ENCODE data around the gene NLRC5. TPM values are rescaled to one million over a fixed set of nuclear protein-coding genes. Genes with fewer than 3 reads are reported as not detected.

Gene NLRC5
- total and polyA plus RNA-seq, 8 donors = 4.6 to 26.6 (median 9.9) TPM

- no peak for ATAC-seq
- H3K27ac ChIP-seq = no peak overlapping the region
- no peaks in the 10 kb centered on the region for H3K27me3 ChIP-seq
- DNase-seq = no peak
- TF ChIP-seq CTCF (IDR thresholded peaks at IDR 0.05) = no peak
- FAIRE-seq = no peak
- no peaks in the 10 kb centered on the region for H3K9me3 ChIP-seq
- H3K36me3 ChIP-seq = no peaks in the 10 kb centered on the region
- intact Hi-C loops (cut with DNase I) = loop anchor here in 1 of 3 donors (10.0 kb wide), 1 partner anchor 213 kb away; no protein-coding TSS in a partner anchor
- H3K4me1 ChIP-seq = peaks cover 0 to 4% (median 0%) of the 10 kb centered on the region in 3 donors
- H3K4me3 ChIP-seq = no peak overlapping the region
These were observed 92.4 kb downstream of the NLRC5 start for GRCh38 chr16:57081744-57082143.

GRCh38 chr16:57082664-57083063 is 93.3 kb downstream of the NLRC5 start:
- peaks cover 0 to 4% (median 0%) of the 10 kb centered on the region in 3 donors for H3K4me1 ChIP-seq
- H3K9me3 ChIP-seq = no peaks in the 10 kb centered on the region
- ATAC-seq (no peak), FAIRE-seq (no peak), DNase-seq (no peak)
- TF ChIP-seq CTCF (IDR thresholded peaks at IDR 0.05) = no peak
- 85 to 90% methylated on average over 6 of the region's 6 CpGs for WGBS, 2 donors
- no peak overlapping the region for H3K27ac ChIP-seq
- intact Hi-C loops (cut with DNase I) = loop anchor here in 1 of 3 donors (10.0 kb wide), 1 partner anchor 212 kb away; no protein-coding TSS in a partner anchor
- H3K27me3 ChIP-seq = no peaks in the 10 kb centered on the region
- no peak overlapping the region for H3K4me3 ChIP-seq
- no peaks in the 10 kb centered on the region for H3K36me3 ChIP-seq

GRCh38 chr16:57083485-57084126 is 94.2 kb downstream of the NLRC5 start:
- H3K4me1 ChIP-seq = peaks cover 0 to 4% (median 0%) of the 10 kb centered on the region in 3 donors
- FAIRE-seq (no peak), ATAC-seq (no peak), DNase-seq (no peak)
- no peaks in the 10 kb centered on the region for H3K9me3 ChIP-seq
- 65 to 75% methylated on average over 7 of the region's 7 CpGs for WGBS, 2 donors
- H3K4me3 ChIP-seq = no peak overlapping the region
- TF ChIP-seq CTCF (IDR thresholded peaks at IDR 0.05) = no peak
- H3K36me3 ChIP-seq = no peaks in the 10 kb centered on the region
- H3K27ac ChIP-seq = no peak overlapping the region
- intact Hi-C loops (cut with DNase I) = loop anchor here in 1 of 3 donors (10.0 kb wide), 1 partner anchor 211 kb away; no protein-coding TSS in a partner anchor
- no peaks in the 10 kb centered on the region for H3K27me3 ChIP-seq

- Histone ChIP-seq H3K9me3 (no peaks in the 10 kb centered on the region), H3K4me1 (peaks cover 0 to 4% (median 0%) of the 10 kb centered on the region in 3 donors), H3K4me3 (no peak overlapping the region), H3K27me3 (no peaks in the 10 kb centered on the region), H3K27ac (no peak overlapping the region), H3K36me3 (no peaks in the 10 kb centered on the region)
- ATAC-seq = peak; percentile 81 to 99 (median 92)
- TF ChIP-seq CTCF (IDR thresholded peaks at IDR 0.05) = peak; percentile 95 to 96 (median 96)
- DNase-seq = peak; percentile 41 to 85 (median 67)
- FAIRE-seq = no peak
- 5 to 9% methylated on average over 9 of the region's 9 CpGs for whole genome bisulfite sequencing, 2 donors
- intact Hi-C loops (cut with DNase I) = loop anchor here in 1 of 3 donors (10.0 kb wide), 1 partner anchor 210 kb away; no protein-coding TSS in a partner anchor
These were observed 95.0 kb downstream of the NLRC5 start for GRCh38 chr16:57084257-57084770.

- peaks cover 0 to 4% (median 0%) of the 10 kb centered on the region in 3 donors for H3K4me1 ChIP-seq
- H3K9me3 ChIP-seq = no peaks in the 10 kb centered on the region
- no peaks in the 10 kb centered on the region for H3K36me3 ChIP-seq
- no peaks in the 10 kb centered on the region for H3K27me3 ChIP-seq
- no peak for TF ChIP-seq CTCF (IDR thresholded peaks at IDR 0.05)
- DNase-seq (no peak), FAIRE-seq (no peak), ATAC-seq (no peak)
- no peak overlapping the region for H3K4me3 ChIP-seq
- no peak overlapping the region for H3K27ac ChIP-seq
- intact Hi-C loops (cut with DNase I) = loop anchor here in 1 of 3 donors (10.0 kb wide), 1 partner anchor 210 kb away; no protein-coding TSS in a partner anchor
- WGBS, 2 donors = 69 to 78% methylated on average over 7 of the region's 7 CpGs
These were observed 95.6 kb downstream of the NLRC5 start for GRCh38 chr16:57084996-57085395.

Data from pancreas (tissue), 10 donors.